Right kidney (tissue), 1 donor: ENCODE results near the gene OOSP4A.
"Not testable (repeated sequence)": the region's sequence is repeated elsewhere in the genome, so short reads cannot be mapped to it uniquely, and the experiment has no call there.

Experiments used
- DNase-seq: peaks from one replicate; pipeline ENCODE4 v3.0.0-alpha.2; 2016

OOSP4A gene

DNA sequence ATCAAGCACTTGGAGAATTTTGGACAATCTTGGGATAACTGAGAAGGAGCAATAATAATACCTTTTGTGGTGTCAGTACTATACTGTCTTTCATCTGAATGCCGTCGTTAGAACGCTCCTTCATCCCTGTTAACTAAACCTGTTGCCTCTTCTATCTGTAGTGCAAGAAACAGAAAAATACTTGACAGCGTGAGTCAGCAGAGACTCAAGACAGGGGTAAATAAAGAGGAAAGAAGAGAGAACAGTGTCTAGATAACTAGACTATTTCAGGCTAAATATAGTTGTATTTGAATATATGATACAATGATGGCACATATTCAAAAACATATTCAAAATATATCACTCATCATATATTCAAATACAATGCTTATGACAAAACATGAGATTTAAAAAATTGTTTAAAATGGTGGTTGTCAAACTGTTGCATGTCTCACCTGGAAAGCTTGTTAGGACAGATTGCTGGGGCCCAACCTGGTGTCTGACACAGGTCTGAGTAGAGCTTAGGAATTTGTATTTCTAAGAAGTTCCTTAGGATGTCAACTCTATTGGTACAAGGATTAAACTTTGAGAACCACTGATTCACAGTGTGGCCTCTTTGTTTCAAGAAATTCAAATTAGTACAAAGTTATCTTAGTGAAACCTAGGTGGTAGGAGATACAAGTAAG, 17.4 kb downstream of the OOSP4A start:
- no peak for DNase-seq

- DNase-seq, result not testable (repeated sequence)
These were observed 18.2 kb downstream of the OOSP4A start for GRCh38 chr11:59982037-59982436.

GRCh38 chr11:59983212-59983611, 19.4 kb downstream of the OOSP4A start:
- DNase-seq, result no peak

GRCh38 chr11:59984368-59984767, 20.5 kb downstream of the OOSP4A start:
- no peak for DNase-seq

- DNase-seq, result no peak
These were observed 26.6 kb downstream of the OOSP4A start for GRCh38 chr11:59990421-59990820.

DNA sequence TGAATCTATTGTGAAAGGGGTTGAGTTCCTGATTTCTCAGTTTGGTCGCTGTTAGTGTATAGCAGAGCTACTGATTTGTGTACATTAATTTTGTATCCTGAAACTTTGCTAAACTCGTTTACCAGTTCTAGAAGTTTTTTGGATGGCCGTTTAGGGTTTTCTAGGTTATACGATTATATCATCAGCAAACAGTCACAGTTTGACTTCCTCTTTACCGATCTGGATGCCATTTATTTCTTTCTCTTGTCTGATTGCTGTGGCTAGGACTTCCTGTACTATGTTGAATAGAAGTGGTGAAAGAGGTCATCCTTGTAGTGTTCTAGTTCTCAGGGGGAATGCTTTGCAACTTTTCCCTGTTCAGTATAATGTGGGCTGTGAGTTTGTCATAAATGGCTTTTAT, 28.6 kb downstream of the OOSP4A start:
- no peak for DNase-seq

GRCh38 chr11:59997800-59998199, 34.0 kb downstream of the OOSP4A start:
- no peak for DNase-seq

DNA sequence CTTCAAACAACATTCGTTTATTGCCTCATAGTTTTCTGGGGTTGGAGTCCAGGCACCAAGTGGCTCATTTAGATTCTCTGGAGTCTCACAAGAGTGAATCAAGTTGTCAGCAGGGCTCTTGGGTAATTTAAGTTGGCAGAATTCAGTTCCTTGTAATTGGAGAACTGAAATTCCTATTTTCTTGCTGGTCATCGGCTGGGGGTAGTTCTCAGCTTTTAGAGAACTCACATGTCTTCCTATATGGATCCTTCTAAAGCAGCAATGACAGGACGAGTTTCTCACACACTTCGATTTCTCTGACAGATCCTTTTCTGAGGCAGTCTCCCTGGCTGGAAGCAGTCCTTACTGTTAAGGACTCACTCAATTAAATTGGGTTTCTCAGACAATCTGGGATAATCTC, 35.9 kb downstream of the OOSP4A start:
- DNase-seq, result no peak

GRCh38 chr11:60003729-60004128, 39.9 kb downstream of the OOSP4A start:
- no peak for DNase-seq

DNA sequence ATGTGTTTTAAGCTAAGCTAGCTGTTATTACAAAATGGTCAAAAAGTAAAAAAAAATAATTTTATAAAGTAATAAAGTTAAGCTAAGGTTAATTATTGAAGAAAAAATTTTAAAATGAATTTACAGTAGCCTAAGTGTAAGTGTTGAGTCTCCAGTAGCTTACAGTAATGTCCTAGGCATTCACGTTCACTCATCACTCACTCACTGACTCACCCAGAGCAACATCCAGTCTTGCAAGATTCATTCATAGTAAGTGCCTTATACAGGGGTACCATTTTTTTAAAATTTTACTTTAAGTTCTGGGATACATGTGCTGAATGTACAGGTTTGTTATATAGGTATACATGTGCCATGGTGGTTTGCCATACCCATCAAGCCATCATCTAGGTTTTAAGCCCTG, 41.5 kb downstream of the OOSP4A start:
- no peak for DNase-seq

GRCh38 chr11:60016881-60017280, 53.0 kb downstream of the OOSP4A start, which contains the start of gene OOSP4B:
OOSP4B (plus strand) TSS chr11:60017181.
- no peak for DNase-seq

- no peak for DNase-seq
These were observed 54.2 kb downstream of the OOSP4A start for GRCh38 chr11:60018058-60018457.
